ENCODE measurements around the gene CFAP54.

The CFAP54 gene

GRCh38 chr12:96623656-96624217, 134.4 kb downstream of the CFAP54 start:
- no peak for TF ChIP-seq CTCF (conservative IDR thresholded peaks at IDR 0.05; ENCODE audit: control insufficient read depth, insufficient read depth, low read depth, low read length)
- H3K4me3 ChIP-seq (ENCODE audit: control insufficient read depth, low read depth, low read length) = no peak overlapping the region
- DNase-seq (ENCODE audit: low read depth) = no peak

- no peak for TF ChIP-seq CTCF (conservative IDR thresholded peaks at IDR 0.05; ENCODE audit: control insufficient read depth, insufficient read depth, low read depth, low read length)
- no peak for DNase-seq (ENCODE audit: low read depth)
Observed at GRCh38 chr12:96635844-96636243, 146.5 kb downstream of the CFAP54 start.

GRCh38 chr12:96636895-96637294, 147.5 kb downstream of the CFAP54 start:
- H3K4me3 ChIP-seq (ENCODE audit: control insufficient read depth, low read depth, low read length) = no peak overlapping the region
- DNase-seq (ENCODE audit: low read depth) = no peak
- no peak for TF ChIP-seq CTCF (conservative IDR thresholded peaks at IDR 0.05; ENCODE audit: control insufficient read depth, insufficient read depth, low read depth, low read length)

More at GRCh38 chr12:96635844-96636243, 146.5 kb downstream of the CFAP54 start:
- no peak overlapping the region for H3K4me3 ChIP-seq (ENCODE audit: control insufficient read depth, low read depth, low read length)

GRCh38 chr12:96648923-96649322, 159.5 kb downstream of the CFAP54 start:
- no peak for TF ChIP-seq CTCF (conservative IDR thresholded peaks at IDR 0.05; ENCODE audit: control insufficient read depth, insufficient read depth, low read depth, low read length)
- H3K4me3 ChIP-seq (ENCODE audit: control insufficient read depth, low read depth, low read length) = no peak overlapping the region
- DNase-seq (ENCODE audit: low read depth) = no peak

GRCh38 chr12:96652870-96653269, 163.5 kb downstream of the CFAP54 start:
- DNase-seq (ENCODE audit: low read depth) = no peak
- TF ChIP-seq CTCF (conservative IDR thresholded peaks at IDR 0.05; ENCODE audit: control insufficient read depth, insufficient read depth, low read depth, low read length) = no peak
- no peak overlapping the region for H3K4me3 ChIP-seq (ENCODE audit: control insufficient read depth, low read depth, low read length)

GRCh38 chr12:96658075-96658474, 168.7 kb downstream of the CFAP54 start:
- TF ChIP-seq CTCF (conservative IDR thresholded peaks at IDR 0.05; ENCODE audit: control insufficient read depth, insufficient read depth, low read depth, low read length) = no peak
- DNase-seq (ENCODE audit: low read depth) = no peak
- H3K4me3 ChIP-seq (ENCODE audit: control insufficient read depth, low read depth, low read length) = no peak overlapping the region

GRCh38 chr12:96669786-96670185, 180.4 kb downstream of the CFAP54 start:
- no peak for DNase-seq (ENCODE audit: low read depth)
- no peak overlapping the region for H3K4me3 ChIP-seq (ENCODE audit: control insufficient read depth, low read depth, low read length)
- no peak for TF ChIP-seq CTCF (conservative IDR thresholded peaks at IDR 0.05; ENCODE audit: control insufficient read depth, insufficient read depth, low read depth, low read length)

Data from fibroblast of mammary gland (primary cell).